Epithelial cell of umbilical artery (primary cell): ENCODE results near the gene KLF4. TPM values are rescaled to one million over a fixed set of nuclear protein-coding genes. Genes with fewer than 3 reads are reported as not detected.

Experiments used
- total RNA-seq: library from RNA; depleted of rRNA; stranded (reverse); fragments of >200 nt; gene quantifications from 2 replicates; pipeline ENCODE4 v1.2.3, GENCODE V29; 2014

KLF4 gene
- total RNA-seq = 0.65 and 1.1 TPM in 2 replicates

GRCh38 chr9:107489687-107490605, at the start of gene KLF4:
Gene KLF4, minus strand, starts transcription at chr9:107489769. Its CDS starts 597 bp downstream, at chr9:107489172.

Other genes with a start within 250 kb of the KLF4 start
- gene RAD23B, start 206.5 kb downstream of the KLF4 start, total RNA-seq = 77.6 and 116 TPM in 2 replicates